DOHH2 (cell line): Measurements from ENCODE around the gene NRBP1.

Experiments
- H3F3A ChIP-seq: fragments of 200-600 bp; sonication (generic), shearing (Covaris generic); 2 replicates; pipeline ENCODE4 v1.6.0; 2016; ENCODE audit warnings: antibody characterized with exemption, mild to moderate bottlenecking; ENCODE audit not compliant: control insufficient read depth, insufficient read depth
- H3K27ac ChIP-seq: fragments of 200-600 bp; sonication (generic); 2 replicates; pipeline ENCODE4 v1.5.1; 2014; ENCODE audit warnings: low read depth, mild to moderate bottlenecking, low read length, moderate library complexity
- H3K27me3 ChIP-seq: fragments of 200-600 bp; sonication (generic); 2 replicates; pipeline ENCODE4 v1.6.1; 2014; ENCODE audit warnings: mild to moderate bottlenecking, low read length, mixed read lengths; ENCODE audit not compliant: control insufficient read depth
- H3K36me3 ChIP-seq: fragments of 200-600 bp; sonication (generic); 2 replicates; pipeline ENCODE4 v1.6.1; 2014; ENCODE audit warnings: mild to moderate bottlenecking, low read length, moderate library complexity, mixed read lengths; ENCODE audit not compliant: control insufficient read depth
- H3K4me1 ChIP-seq: fragments of 200-600 bp; sonication (generic); 2 replicates; pipeline ENCODE4 v1.6.1; 2014; ENCODE audit warnings: mild to moderate bottlenecking, low read length, mixed read lengths; ENCODE audit not compliant: control insufficient read depth
- H3K4me2 ChIP-seq: fragments of 200-600 bp; sonication (generic); 2 replicates; pipeline ENCODE4 v1.6.0; 2014; ENCODE audit warnings: mild to moderate bottlenecking, low read length, moderate library complexity
- H3K4me3 ChIP-seq: fragments of 200-600 bp; sonication (generic); 2 replicates; pipeline ENCODE4 v1.5.1; 2014; ENCODE audit warnings: mild to moderate bottlenecking, low read length, mixed read lengths
- H3K79me2 ChIP-seq: fragments of 200-600 bp; sonication (generic); 2 replicates; pipeline ENCODE4 v1.6.1; 2014; ENCODE audit warnings: mild to moderate bottlenecking, low read length, mixed read lengths; ENCODE audit not compliant: control insufficient read depth
- H3K9me2 ChIP-seq: fragments of 200-600 bp; sonication (generic); replicated peaks from 2 replicates; pipeline ENCODE4 v1.6.1; 2014; ENCODE audit warnings: mild to moderate bottlenecking, low read length, mixed read lengths; ENCODE audit not compliant: control insufficient read depth
- H3K9me3 ChIP-seq: fragments of 200-600 bp; sonication (generic); 2 replicates; pipeline ENCODE4 v1.6.1; 2014; ENCODE audit warnings: antibody characterized with exemption, low read length, mixed read lengths; ENCODE audit not compliant: control insufficient read depth, insufficient read depth
- H4K20me1 ChIP-seq: fragments of 200-600 bp; sonication (generic); 2 replicates; pipeline ENCODE4 v1.6.0; 2014; ENCODE audit warnings: low read depth, mild to moderate bottlenecking, antibody characterized with exemption, low read length, moderate library complexity; ENCODE audit not compliant: control insufficient read depth, insufficient read depth
- EZH2phosphoT487 ChIP-seq: fragments of 200-600 bp; sonication (generic); IDR thresholded peaks from 2 replicates; pipeline ENCODE4 v1.6.1; 2017; ENCODE audit warnings: borderline replicate concordance, mild to moderate bottlenecking, antibody characterized with exemption, low read length, moderate library complexity, mixed read lengths
- TF ChIP-seq, protein P1 (sequence below): fragments of 200-600 bp; sonication (generic); IDR thresholded peaks from one replicate; pipeline ENCODE4 v1.5.1; 2014; ENCODE audit warnings: antibody characterized with exemption, mild to moderate bottlenecking, low read depth, low read length; ENCODE audit not compliant: poor library complexity, severe bottlenecking

Gene NRBP1

DNA sequence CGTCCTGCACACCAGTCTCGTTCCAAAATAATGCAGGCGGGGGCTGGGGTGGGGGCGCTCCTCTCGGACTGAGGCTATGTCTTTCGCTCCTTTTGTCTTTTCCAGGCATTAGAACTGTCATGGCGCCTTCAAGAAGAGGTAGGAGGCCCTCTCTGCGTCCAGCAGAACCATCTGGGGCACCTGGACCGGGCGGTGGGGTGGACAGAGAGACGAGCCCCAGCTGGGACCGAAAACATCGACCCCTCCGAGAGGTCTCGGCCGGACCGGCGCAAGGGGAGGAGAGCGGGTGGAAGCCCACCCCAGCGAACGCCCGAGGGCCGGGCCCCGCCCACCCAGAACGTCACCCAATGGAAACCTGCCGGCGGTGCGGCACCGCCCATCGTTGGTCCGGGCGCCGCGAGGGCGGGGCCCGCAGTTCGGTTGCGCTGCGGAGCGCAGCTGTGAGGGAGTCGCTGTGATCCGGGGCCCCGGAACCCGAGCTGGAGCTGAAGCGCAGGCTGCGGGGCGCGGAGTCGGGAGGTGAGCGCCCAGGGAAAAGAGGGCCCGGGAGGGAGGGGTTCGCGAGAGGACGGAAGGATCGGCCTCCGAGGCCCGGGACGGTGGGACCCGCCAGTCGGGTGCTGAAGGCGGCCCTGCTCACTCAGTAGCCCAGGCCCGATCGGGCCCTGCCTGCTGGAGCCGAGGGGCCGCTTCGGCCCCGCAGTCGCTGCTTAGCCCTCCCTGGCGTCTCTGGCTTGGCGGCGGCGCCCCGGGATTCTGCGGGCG is at the start of gene NRBP1:
TSS of gene NRBP1 (plus strand) at position 419 of the 765 bp plus-strand sequence. CDS start 4,643 bp downstream, outside the sequence.
- Histone ChIP-seq H3K9me2 (no peaks in the 10 kb centered on the region), H3K27me3 (no peaks in the 10 kb centered on the region), H4K20me1 (peaks cover 3% of the 10 kb centered on the region; the same call in 1 of the 2 replicates), H3K4me3 (peak within 1 kb of the TSS; percentile 100), H3K27ac (peak within 1 kb of the TSS; percentile 67), H3K9me3 (no peaks in the 10 kb centered on the region), H3K4me1 (peaks cover 22% of the 10 kb centered on the region), H3K36me3 (peaks cover 5% of the 10 kb centered on the region), H3F3A (no peaks in the 10 kb centered on the region), H3K79me2 (peaks cover 38% of the 10 kb centered on the region), H3K4me2 (peak within 1 kb of the TSS; percentile 98)
- TF ChIP-seq, protein P1, sequence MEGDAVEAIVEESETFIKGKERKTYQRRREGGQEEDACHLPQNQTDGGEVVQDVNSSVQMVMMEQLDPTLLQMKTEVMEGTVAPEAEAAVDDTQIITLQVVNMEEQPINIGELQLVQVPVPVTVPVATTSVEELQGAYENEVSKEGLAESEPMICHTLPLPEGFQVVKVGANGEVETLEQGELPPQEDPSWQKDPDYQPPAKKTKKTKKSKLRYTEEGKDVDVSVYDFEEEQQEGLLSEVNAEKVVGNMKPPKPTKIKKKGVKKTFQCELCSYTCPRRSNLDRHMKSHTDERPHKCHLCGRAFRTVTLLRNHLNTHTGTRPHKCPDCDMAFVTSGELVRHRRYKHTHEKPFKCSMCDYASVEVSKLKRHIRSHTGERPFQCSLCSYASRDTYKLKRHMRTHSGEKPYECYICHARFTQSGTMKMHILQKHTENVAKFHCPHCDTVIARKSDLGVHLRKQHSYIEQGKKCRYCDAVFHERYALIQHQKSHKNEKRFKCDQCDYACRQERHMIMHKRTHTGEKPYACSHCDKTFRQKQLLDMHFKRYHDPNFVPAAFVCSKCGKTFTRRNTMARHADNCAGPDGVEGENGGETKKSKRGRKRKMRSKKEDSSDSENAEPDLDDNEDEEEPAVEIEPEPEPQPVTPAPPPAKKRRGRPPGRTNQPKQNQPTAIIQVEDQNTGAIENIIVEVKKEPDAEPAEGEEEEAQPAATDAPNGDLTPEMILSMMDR = peak; percentile 44
- TF ChIP-seq EZH2phosphoT487 = no peak

DNA sequence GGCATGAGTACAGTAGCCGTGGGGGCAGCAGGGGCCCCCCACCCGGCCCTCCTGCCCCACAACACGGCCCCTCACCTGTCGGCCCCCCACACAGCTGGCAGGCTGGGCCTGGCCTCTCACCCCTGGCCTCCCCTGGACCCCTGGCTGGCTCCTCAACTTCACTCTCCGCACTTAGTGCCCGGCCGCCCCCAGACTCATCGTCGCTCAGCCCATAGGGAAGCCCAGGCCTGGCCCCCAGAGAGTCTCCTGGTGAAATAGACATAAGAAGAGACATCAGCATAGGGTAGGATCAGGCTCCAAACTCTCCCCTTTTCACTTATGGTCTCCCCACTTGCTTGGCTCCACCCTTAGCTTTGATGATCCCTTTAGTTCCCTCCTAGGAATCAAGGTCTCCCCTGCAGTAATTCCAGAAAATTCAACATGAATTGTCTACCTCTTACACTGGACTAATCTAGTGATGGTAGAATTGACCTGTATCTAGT is 49.6 kb upstream of the NRBP1 start:
- Histone ChIP-seq H3K79me2 (peaks cover 10% of the 10 kb centered on the region), H3K27me3 (no peaks in the 10 kb centered on the region), H3K27ac (peak overlapping the region; percentile 51), H3K36me3 (peaks cover 86% of the 10 kb centered on the region), H3K4me2 (peak overlapping the region; percentile 86), H4K20me1 (no peaks in the 10 kb centered on the region), H3K4me1 (peaks cover 23% of the 10 kb centered on the region), H3K9me3 (no peaks in the 10 kb centered on the region), H3F3A (peaks cover 28% of the 10 kb centered on the region), H3K4me3 (peak overlapping the region; percentile 81), H3K9me2 (no peaks in the 10 kb centered on the region)
- TF ChIP-seq, protein P1 = no peak
- no peak for TF ChIP-seq EZH2phosphoT487

DNA sequence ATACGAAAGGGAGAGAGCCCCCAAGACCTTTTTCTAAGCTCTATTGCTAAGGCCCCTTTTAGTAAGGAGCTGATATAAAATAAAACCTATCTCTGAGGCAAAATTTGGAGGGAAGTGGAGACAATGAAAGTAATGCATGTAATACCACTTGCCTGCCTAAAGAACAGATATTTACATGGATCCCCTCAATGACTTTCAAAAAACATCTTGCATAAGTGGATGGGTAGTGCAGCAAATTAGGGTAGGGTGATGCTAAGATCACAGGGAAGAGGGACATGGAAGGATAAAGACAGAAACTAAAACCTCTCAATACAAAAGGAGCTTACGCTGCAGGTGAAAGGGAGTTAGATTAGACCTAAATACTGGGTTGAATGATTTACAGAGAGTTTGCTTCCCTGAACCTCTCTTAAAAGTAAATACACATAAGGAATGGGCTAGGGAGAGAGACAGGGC is 49.0 kb upstream of the NRBP1 start:
- Histone ChIP-seq H3K4me1 (peaks cover 23% of the 10 kb centered on the region), H3F3A (peaks cover 28% of the 10 kb centered on the region), H3K27me3 (no peaks in the 10 kb centered on the region), H4K20me1 (no peaks in the 10 kb centered on the region), H3K4me3 (peak overlapping the region; percentile 81), H3K9me3 (no peaks in the 10 kb centered on the region), H3K9me2 (no peaks in the 10 kb centered on the region), H3K27ac (peak overlapping the region; percentile 51), H3K79me2 (peaks cover 9% of the 10 kb centered on the region), H3K36me3 (peaks cover 86% of the 10 kb centered on the region), H3K4me2 (peak overlapping the region; percentile 86)
- no peak for TF ChIP-seq EZH2phosphoT487
- TF ChIP-seq, protein P1 = no peak
